IPS DF 4.7 (cell line): ENCODE data around the gene HK1.
A peak's percentile ranks its signal among the peaks of the same experiment; 100 is the strongest.
"Not testable (repeated sequence)": the region's sequence is repeated elsewhere in the genome, so short reads cannot be mapped to it uniquely, and the experiment has no call there.

Source experiments
- DNase-seq: peaks from one replicate; pipeline ENCODE4 v3.0.0-alpha.2; 2013; ENCODE audit warnings: low spot score; ENCODE audit errors: extremely low read depth

HK1 gene

GRCh38 chr10:69327463-69328379 is 49.4 kb downstream of the HK1 start:
- no peak for DNase-seq

GRCh38 chr10:69328380-69328735 is 50.1 kb downstream of the HK1 start:
- DNase-seq = no peak

GRCh38 chr10:69328888-69329287 is 50.6 kb downstream of the HK1 start:
- DNase-seq = not testable (repeated sequence)

GRCh38 chr10:69329721-69330178 is 51.5 kb downstream of the HK1 start:
- DNase-seq = peak; percentile 93

GRCh38 chr10:69331161-69331560 is 52.9 kb downstream of the HK1 start:
- DNase-seq = no peak

GRCh38 chr10:69332278-69333010 is 54.1 kb downstream of the HK1 start:
- no peak for DNase-seq

GRCh38 chr10:69333205-69333604 is 54.9 kb downstream of the HK1 start:
- DNase-seq = no peak

- DNase-seq = not testable (repeated sequence)
Observed at GRCh38 chr10:69333865-69334301, 55.6 kb downstream of the HK1 start.

- DNase-seq = no peak
Observed at GRCh38 chr10:69334302-69335062, 56.2 kb downstream of the HK1 start.

- no peak for DNase-seq
Observed at GRCh38 chr10:69335063-69335587, 56.8 kb downstream of the HK1 start.

GRCh38 chr10:69335613-69336012 is 57.3 kb downstream of the HK1 start:
- no peak for DNase-seq

- no peak for DNase-seq
Observed at GRCh38 chr10:69336952-69337295, 58.6 kb downstream of the HK1 start.

GRCh38 chr10:69337296-69338132 is 59.2 kb downstream of the HK1 start:
- DNase-seq = no peak

- no peak for DNase-seq
Observed at GRCh38 chr10:69338133-69338456, 59.8 kb downstream of the HK1 start.

GRCh38 chr10:69338547-69339450 is 60.5 kb downstream of the HK1 start:
- no peak for DNase-seq

GRCh38 chr10:69340695-69341094 is 62.4 kb downstream of the HK1 start:
- DNase-seq = no peak

GRCh38 chr10:69343905-69344304 is 65.6 kb downstream of the HK1 start:
- DNase-seq = no peak

- DNase-seq = no peak
Observed at GRCh38 chr10:69344591-69345252, 66.4 kb downstream of the HK1 start.

- DNase-seq = no peak
Observed at GRCh38 chr10:69345402-69345801, 67.1 kb downstream of the HK1 start.
